Mammary epithelial cell (primary cell): ENCODE results near the gene GYPA.
"Not testable (repeated sequence)": the region's sequence is repeated elsewhere in the genome, so short reads cannot be mapped to it uniquely, and the experiment has no call there.

ENCODE experiments used
- EZH2 ChIP-seq: IDR thresholded peaks from 2 replicates; pipeline ENCODE4 v1.6.1; 2012; ENCODE audit warnings: low read length, inconsistent platforms, borderline replicate concordance
- TF ChIP-seq, protein P1 (sequence below), 2 donors: IDR thresholded peaks in 1 of 2; conservative IDR thresholded peaks in 1 of 2; 2 replicates each; pipeline ENCODE4 v1.5.1; 2011 to 2012; ENCODE audit warnings: inconsistent platforms in 2 of 2, low read length in 2 of 2, mild to moderate bottlenecking in 2 of 2, control low read depth in 1 of 2, low read depth in 1 of 2; ENCODE audit not compliant: insufficient read depth in 1 of 2; ENCODE audit errors: extremely low read depth in 1 of 2

DNA sequence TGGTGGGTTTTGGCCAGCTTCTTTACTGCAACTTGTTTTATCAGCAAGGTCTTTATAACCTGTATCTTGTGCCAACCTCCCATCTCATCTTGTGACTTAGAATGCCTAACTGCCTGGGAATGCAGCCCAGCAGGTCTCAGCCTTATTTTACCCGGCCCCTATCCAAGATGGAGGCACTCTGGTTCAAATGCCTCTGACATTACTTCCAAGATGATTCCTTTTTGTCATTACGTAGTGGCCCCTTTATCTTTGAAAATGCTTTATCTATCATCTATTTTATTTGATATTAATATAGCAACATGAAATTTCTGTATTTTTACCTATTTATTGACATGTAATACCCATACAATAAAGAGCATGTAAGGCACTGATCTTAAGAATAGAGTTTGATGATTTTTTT, 49.3 kb downstream of the GYPA start:
- TF ChIP-seq, protein P1, sequence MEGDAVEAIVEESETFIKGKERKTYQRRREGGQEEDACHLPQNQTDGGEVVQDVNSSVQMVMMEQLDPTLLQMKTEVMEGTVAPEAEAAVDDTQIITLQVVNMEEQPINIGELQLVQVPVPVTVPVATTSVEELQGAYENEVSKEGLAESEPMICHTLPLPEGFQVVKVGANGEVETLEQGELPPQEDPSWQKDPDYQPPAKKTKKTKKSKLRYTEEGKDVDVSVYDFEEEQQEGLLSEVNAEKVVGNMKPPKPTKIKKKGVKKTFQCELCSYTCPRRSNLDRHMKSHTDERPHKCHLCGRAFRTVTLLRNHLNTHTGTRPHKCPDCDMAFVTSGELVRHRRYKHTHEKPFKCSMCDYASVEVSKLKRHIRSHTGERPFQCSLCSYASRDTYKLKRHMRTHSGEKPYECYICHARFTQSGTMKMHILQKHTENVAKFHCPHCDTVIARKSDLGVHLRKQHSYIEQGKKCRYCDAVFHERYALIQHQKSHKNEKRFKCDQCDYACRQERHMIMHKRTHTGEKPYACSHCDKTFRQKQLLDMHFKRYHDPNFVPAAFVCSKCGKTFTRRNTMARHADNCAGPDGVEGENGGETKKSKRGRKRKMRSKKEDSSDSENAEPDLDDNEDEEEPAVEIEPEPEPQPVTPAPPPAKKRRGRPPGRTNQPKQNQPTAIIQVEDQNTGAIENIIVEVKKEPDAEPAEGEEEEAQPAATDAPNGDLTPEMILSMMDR (conservative IDR thresholded peaks at IDR 0.05 in 1 of 2, IDR thresholded peaks at IDR 0.05 in 1 of 2; ENCODE audit: extremely low read depth in 1 of 2, insufficient read depth in 1 of 2, low read depth in 1 of 2, low read length in 2 of 2): not testable (repeated sequence)
- not testable (repeated sequence) for TF ChIP-seq EZH2
